ENCODE measurements around the gene SEMA6A.

The SEMA6A gene

GRCh38 chr5:116395226-116395625 lies 179.4 kb downstream of the SEMA6A start:
- DNase-seq = no peak

DNA sequence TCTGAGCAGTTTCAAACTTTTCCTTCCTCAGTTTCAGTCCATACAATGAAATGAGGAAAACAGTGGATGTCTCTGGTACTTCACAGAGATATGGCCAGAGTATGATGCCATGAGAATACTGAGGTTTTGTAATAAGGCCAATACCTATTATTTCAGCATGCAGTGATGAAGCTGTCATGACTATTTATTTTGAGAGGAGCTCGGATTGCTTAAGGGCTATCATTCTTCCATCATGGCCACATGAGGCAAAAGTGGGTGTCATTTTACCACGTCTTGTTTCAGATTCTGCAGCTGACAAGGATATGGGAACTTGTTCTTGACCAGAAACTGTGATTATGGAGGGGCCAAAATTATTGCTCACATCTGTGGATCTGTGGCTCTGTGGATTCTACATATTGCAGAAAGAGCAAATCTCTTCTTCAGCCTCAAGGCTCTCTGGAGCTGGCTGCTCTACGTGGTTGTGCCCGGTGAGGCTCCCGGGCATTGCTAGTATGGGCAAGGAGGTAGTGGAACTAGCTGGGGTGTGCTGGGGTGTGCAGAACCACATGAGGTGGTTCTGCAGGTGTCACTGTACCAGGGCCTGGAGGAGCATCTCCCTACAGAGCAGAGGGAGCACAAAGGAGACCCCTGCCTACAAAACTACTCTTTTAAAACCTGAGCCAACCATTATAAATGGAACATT lies 180.3 kb downstream of the SEMA6A start:
- DNase-seq = no peak
